Liver (tissue), 9 donors: ENCODE measurements around the gene TAP1. TPM values are rescaled to one million over a fixed set of nuclear protein-coding genes. Genes with fewer than 3 reads are reported as not detected.
"Not testable (repeated sequence)": the region's sequence is repeated elsewhere in the genome, so short reads cannot be mapped to it uniquely, and the experiment has no call there.

Experiments
- DNase-seq: peaks from one replicate; pipeline ENCODE4 v3.0.0-alpha.2; 2017; ENCODE audit warnings: low spot score
- H3K27ac ChIP-seq, 2 donors: one replicate each; pipeline ENCODE4 v1.7.0; 2013; ENCODE audit warnings: inconsistent platforms in 2 of 2, low read length in 2 of 2, control low read depth in 1 of 2, low read depth in 1 of 2, mild to moderate bottlenecking in 1 of 2
- H3K27me3 ChIP-seq, 4 donors: one replicate each; pipeline versions ENCODE4 v1.6.1 to v1.7.0; 2013; ENCODE audit warnings: low read length in 3 of 4, inconsistent platforms in 1 of 4, mild to moderate bottlenecking in 1 of 4, moderate library complexity in 1 of 4; ENCODE audit not compliant: control insufficient read depth in 4 of 4, insufficient read depth in 4 of 4
- H3K36me3 ChIP-seq, 4 donors: one replicate each; pipeline versions ENCODE4 v1.6.1 to v1.7.0; 2013; ENCODE audit warnings: low read length in 3 of 4, mild to moderate bottlenecking in 3 of 4, low read depth in 1 of 4, moderate library complexity in 1 of 4; ENCODE audit not compliant: control insufficient read depth in 4 of 4, insufficient read depth in 3 of 4
- H3K4me1 ChIP-seq, 4 donors: one replicate each; pipeline versions ENCODE4 v1.6.1 to v1.7.0; 2013; ENCODE audit warnings: low read length in 3 of 4, mild to moderate bottlenecking in 3 of 4, moderate library complexity in 1 of 4; ENCODE audit not compliant: control insufficient read depth in 4 of 4, insufficient read depth in 4 of 4
- H3K4me3 ChIP-seq, 3 donors: one replicate each; pipeline versions ENCODE4 v1.6.1 to v1.7.0; 2013; ENCODE audit warnings: low read length in 3 of 3, control low read depth in 1 of 3, low read depth in 1 of 3, mild to moderate bottlenecking in 1 of 3
- H3K9ac ChIP-seq, 2 donors: one replicate each; pipeline ENCODE4 v1.7.0; 2013; ENCODE audit warnings: low read length in 2 of 2, mild to moderate bottlenecking in 2 of 2, moderate library complexity in 2 of 2, control low read depth in 1 of 2, low read depth in 1 of 2
- H3K9me3 ChIP-seq, 4 donors: one replicate each; pipeline versions ENCODE4 v1.6.1 to v1.7.0; 2013; ENCODE audit warnings: low read length in 3 of 4; ENCODE audit not compliant: control insufficient read depth in 4 of 4
- EGR1 ChIP-seq, 2 donors: IDR thresholded peaks; 2 replicates each; pipeline ENCODE4 v1.6.1; 2016 to 2018; ENCODE audit warnings: antibody characterized with exemption in 2 of 2, low read depth in 2 of 2
- FOXA1 ChIP-seq: IDR thresholded peaks from 2 replicates; pipeline ENCODE4 v1.6.1; 2016; ENCODE audit warnings: antibody characterized with exemption
- GABPA ChIP-seq, 2 donors: IDR thresholded peaks in 1 of 2; conservative IDR thresholded peaks in 1 of 2; 2 replicates each; pipeline ENCODE4 v1.6.1; 2016; ENCODE audit warnings: antibody characterized with exemption in 2 of 2, mild to moderate bottlenecking in 1 of 2, moderate library complexity in 1 of 2
- HNF4A ChIP-seq, 2 donors: conservative IDR thresholded peaks; 2 replicates each; pipeline ENCODE4 v1.6.1; 2016; ENCODE audit warnings: antibody characterized with exemption in 2 of 2, mild to moderate bottlenecking in 2 of 2
- JUND ChIP-seq, 2 donors: IDR thresholded peaks; 2 replicates each; pipeline ENCODE4 v1.6.1; 2016; ENCODE audit warnings: antibody characterized with exemption in 2 of 2
- NR2F2 ChIP-seq: IDR thresholded peaks from 2 replicates; pipeline ENCODE4 v1.6.1; 2016; ENCODE audit warnings: antibody characterized with exemption
- RAD21 ChIP-seq, 2 donors: IDR thresholded peaks; 2 replicates each; pipeline ENCODE4 v1.6.1; 2016; ENCODE audit warnings: antibody characterized with exemption in 2 of 2, mild to moderate bottlenecking in 2 of 2
- RXRA ChIP-seq, 2 donors: IDR thresholded peaks; 2 replicates each; pipeline ENCODE4 v1.6.1; 2017 to 2018; ENCODE audit warnings: antibody characterized with exemption in 2 of 2, mild to moderate bottlenecking in 1 of 2
- TAF1 ChIP-seq: conservative IDR thresholded peaks from 2 replicates; pipeline ENCODE4 v1.6.1; 2016; ENCODE audit warnings: antibody characterized with exemption, mild to moderate bottlenecking
- YY1 ChIP-seq: IDR thresholded peaks from 2 replicates; pipeline ENCODE4 v1.6.1; 2016; ENCODE audit warnings: antibody characterized with exemption, mild to moderate bottlenecking
- WGBS: extraction: QIAGEN DNeasy Blood & Tissue Kit; methylation state at CpG from one replicate; pipeline ENCODE4 v1.1.7; 2013; 5-methylcytosine and 5-hydroxymethylcytosine counted together
- polyA plus RNA-seq, 2 donors: library from polyadenylated mRNA; stranded (reverse) in 1 of 2; unstranded in 1 of 2; fragments of 200-250 nt in 1 of 2; fragments of >200 nt in 1 of 2; fragmentation: Nextera tagmentation in 1 of 2; extraction: Ambion mirVana in 1 of 2; gene quantifications; one replicate each; pipeline versions ENCODE4 v1.2.1 to v1.2.3, GENCODE V29; 2013 to 2015
- total RNA-seq, 2 donors: library from RNA; depleted of rRNA; stranded (reverse); fragments of >200 nt; gene quantifications; one replicate each; pipeline ENCODE4 v1.2.3, GENCODE V29; 2014
- TF ChIP-seq, protein P1 (sequence below): IDR thresholded peaks from 2 replicates; pipeline ENCODE4 v1.6.1; 2016; ENCODE audit warnings: antibody characterized with exemption, mild to moderate bottlenecking
- TF ChIP-seq, protein P2 (sequence below): fragments of 150-350 bp; IDR thresholded peaks from 2 replicates; pipeline ENCODE4 v1.5.1; 2017; ENCODE audit warnings: improper control_type of control experiment, low read depth, low read length; ENCODE audit not compliant: missing input control
- TF ChIP-seq, protein P3 (sequence below): IDR thresholded peaks from 2 replicates; pipeline ENCODE4 v1.6.1; 2016; ENCODE audit warnings: antibody characterized with exemption
- donor health status: healthy.
- donor health status: healthy.
- donor health status: healthy.
- donor health status: healthy.
- donor health status: healthy.

Gene TAP1
- total and polyA plus RNA-seq, 4 donors = 9.8 to 18.2 (median 12.3) TPM

DNA sequence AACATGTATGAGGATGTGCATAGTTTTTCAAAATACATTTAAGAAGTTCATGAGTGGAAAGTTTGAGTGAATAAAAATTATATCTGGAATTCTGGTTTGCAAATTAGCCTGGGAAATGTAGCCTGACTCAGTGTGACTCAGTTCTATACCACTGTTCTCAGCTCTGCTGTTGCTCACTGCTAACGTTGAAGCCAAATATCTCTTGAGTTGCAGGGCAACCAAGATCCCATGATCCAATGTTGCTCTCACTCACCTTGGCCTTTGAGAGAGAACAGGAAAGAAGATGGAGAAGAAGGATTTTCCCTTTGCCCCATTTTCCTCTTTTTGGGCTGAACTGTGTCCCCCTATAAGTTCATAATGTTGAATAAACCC lies 29.4 kb upstream of the TAP1 start:
- H3K4me3 ChIP-seq = no peak overlapping the region
- no peak overlapping the region for H3K27ac ChIP-seq
- no peaks in the 10 kb centered on the region for H3K36me3 ChIP-seq
- H3K9ac ChIP-seq = no peak overlapping the region
- DNase-seq = no peak
- no peak for TF ChIP-seq RAD21 (IDR thresholded peaks at IDR 0.05)
- no peaks in the 10 kb centered on the region for H3K9me3 ChIP-seq
- 79% methylated on average over 1 of the region's 1 CpG for WGBS
- no peaks in the 10 kb centered on the region for H3K27me3 ChIP-seq
- peaks cover 0 to 4% (median 1%) of the 10 kb centered on the region in 4 donors for H3K4me1 ChIP-seq

DNA sequence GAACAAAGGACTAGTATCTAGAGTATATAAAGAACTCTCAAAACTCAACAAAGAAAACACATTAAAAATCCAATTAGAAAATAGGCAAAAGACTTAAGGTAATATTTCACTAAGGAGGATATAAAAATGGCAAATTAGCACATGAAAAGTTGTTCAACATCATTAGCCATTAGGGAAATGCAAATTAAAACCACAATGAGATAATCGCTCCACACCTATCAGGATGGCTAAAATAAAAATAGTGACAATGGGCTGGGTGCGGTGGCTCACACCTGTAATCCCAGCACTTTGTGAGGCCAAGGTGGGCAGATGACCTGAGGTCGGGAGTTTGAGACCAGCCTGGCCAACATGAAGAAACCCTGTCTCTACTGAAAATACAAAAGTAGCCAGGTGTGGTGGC lies 27.5 kb upstream of the TAP1 start:
- not testable (repeated sequence) for H3K27me3 ChIP-seq, DNase-seq, H3K9ac ChIP-seq, H3K4me3 ChIP-seq, H3K27ac ChIP-seq, H3K36me3 ChIP-seq, H3K4me1 ChIP-seq, H3K9me3 ChIP-seq
- 93% methylated on average over 3 of the region's 3 CpGs for WGBS

DNA sequence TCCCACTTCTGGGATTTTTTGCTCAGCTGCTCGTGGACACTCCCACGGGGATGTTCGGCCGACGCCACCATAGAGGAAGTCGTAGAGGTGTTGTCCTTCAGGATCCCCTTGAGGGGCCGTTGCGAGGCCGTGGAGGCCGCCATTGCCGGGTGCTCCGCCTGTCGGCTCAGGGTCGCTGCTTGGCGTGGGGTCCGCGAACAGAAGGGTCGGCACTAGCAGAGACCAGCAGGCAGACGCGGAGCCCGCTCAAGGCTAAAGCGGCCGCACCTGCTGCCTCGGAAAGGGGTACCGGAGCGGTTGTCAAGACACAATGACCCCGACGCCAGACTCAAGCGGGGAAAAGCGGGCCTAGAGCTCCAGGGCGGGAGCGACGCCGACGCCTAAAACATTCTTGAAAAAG lies 26.2 kb upstream of the TAP1 start:
- Histone ChIP-seq H3K4me1 (peaks cover 0 to 4% (median 0%) of the 10 kb centered on the region in 4 donors), H3K9me3 (no peaks in the 10 kb centered on the region), H3K27ac (no peak overlapping the region), H3K9ac (no peak overlapping the region), H3K27me3 (no peaks in the 10 kb centered on the region), H3K4me3 (no peak overlapping the region), H3K36me3 (no peaks in the 10 kb centered on the region)
- WGBS = 50% methylated on average over 35 of the region's 35 CpGs
- TF ChIP-seq RAD21 (IDR thresholded peaks at IDR 0.05) = no peak
- TF ChIP-seq, protein P1, sequence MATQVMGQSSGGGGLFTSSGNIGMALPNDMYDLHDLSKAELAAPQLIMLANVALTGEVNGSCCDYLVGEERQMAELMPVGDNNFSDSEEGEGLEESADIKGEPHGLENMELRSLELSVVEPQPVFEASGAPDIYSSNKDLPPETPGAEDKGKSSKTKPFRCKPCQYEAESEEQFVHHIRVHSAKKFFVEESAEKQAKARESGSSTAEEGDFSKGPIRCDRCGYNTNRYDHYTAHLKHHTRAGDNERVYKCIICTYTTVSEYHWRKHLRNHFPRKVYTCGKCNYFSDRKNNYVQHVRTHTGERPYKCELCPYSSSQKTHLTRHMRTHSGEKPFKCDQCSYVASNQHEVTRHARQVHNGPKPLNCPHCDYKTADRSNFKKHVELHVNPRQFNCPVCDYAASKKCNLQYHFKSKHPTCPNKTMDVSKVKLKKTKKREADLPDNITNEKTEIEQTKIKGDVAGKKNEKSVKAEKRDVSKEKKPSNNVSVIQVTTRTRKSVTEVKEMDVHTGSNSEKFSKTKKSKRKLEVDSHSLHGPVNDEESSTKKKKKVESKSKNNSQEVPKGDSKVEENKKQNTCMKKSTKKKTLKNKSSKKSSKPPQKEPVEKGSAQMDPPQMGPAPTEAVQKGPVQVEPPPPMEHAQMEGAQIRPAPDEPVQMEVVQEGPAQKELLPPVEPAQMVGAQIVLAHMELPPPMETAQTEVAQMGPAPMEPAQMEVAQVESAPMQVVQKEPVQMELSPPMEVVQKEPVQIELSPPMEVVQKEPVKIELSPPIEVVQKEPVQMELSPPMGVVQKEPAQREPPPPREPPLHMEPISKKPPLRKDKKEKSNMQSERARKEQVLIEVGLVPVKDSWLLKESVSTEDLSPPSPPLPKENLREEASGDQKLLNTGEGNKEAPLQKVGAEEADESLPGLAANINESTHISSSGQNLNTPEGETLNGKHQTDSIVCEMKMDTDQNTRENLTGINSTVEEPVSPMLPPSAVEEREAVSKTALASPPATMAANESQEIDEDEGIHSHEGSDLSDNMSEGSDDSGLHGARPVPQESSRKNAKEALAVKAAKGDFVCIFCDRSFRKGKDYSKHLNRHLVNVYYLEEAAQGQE = no peak
- DNase-seq = no peak

DNA sequence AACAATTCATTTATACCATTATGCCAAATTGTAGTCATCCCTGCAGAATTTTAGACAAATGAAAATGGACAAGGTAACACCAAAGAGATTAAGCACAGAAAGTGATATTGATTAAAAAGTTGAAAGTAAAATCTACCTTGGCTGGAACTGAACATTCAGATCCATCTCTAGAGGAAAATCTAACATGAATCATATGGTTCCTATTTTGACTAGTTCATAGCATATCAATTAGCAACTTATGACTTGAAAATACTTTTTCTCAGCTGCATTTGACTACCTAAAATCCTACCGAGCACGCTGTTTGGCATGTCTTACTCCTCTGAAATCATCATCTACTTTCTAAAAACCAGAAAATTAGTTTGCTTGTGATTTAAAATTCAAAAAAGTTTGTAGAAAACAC lies 23.1 kb upstream of the TAP1 start:
- H3K4me1 ChIP-seq = peaks cover 0 to 4% (median 0%) of the 10 kb centered on the region in 4 donors
- DNase-seq = no peak
- no peak overlapping the region for H3K4me3 ChIP-seq
- no peaks in the 10 kb centered on the region for H3K36me3 ChIP-seq
- 96% methylated on average over 2 of the region's 2 CpGs for WGBS
- H3K9me3 ChIP-seq = no peaks in the 10 kb centered on the region
- H3K27ac ChIP-seq = no peak overlapping the region
- H3K27me3 ChIP-seq = peaks cover 0 to 4% (median 0%) of the 10 kb centered on the region in 4 donors
- no peak overlapping the region for H3K9ac ChIP-seq
- TF ChIP-seq, protein P2, sequence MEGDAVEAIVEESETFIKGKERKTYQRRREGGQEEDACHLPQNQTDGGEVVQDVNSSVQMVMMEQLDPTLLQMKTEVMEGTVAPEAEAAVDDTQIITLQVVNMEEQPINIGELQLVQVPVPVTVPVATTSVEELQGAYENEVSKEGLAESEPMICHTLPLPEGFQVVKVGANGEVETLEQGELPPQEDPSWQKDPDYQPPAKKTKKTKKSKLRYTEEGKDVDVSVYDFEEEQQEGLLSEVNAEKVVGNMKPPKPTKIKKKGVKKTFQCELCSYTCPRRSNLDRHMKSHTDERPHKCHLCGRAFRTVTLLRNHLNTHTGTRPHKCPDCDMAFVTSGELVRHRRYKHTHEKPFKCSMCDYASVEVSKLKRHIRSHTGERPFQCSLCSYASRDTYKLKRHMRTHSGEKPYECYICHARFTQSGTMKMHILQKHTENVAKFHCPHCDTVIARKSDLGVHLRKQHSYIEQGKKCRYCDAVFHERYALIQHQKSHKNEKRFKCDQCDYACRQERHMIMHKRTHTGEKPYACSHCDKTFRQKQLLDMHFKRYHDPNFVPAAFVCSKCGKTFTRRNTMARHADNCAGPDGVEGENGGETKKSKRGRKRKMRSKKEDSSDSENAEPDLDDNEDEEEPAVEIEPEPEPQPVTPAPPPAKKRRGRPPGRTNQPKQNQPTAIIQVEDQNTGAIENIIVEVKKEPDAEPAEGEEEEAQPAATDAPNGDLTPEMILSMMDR = no peak
- TF ChIP-seq HNF4A (conservative IDR thresholded peaks at IDR 0.05) = no peak
- no peak for TF ChIP-seq RXRA (IDR thresholded peaks at IDR 0.05)
- TF ChIP-seq EGR1 (IDR thresholded peaks at IDR 0.05; ENCODE audit: low read depth in 2 of 2) = no peak
- TF ChIP-seq, protein P1 = no peak
- TF ChIP-seq TAF1 = no peak
- TF ChIP-seq, protein P3, sequence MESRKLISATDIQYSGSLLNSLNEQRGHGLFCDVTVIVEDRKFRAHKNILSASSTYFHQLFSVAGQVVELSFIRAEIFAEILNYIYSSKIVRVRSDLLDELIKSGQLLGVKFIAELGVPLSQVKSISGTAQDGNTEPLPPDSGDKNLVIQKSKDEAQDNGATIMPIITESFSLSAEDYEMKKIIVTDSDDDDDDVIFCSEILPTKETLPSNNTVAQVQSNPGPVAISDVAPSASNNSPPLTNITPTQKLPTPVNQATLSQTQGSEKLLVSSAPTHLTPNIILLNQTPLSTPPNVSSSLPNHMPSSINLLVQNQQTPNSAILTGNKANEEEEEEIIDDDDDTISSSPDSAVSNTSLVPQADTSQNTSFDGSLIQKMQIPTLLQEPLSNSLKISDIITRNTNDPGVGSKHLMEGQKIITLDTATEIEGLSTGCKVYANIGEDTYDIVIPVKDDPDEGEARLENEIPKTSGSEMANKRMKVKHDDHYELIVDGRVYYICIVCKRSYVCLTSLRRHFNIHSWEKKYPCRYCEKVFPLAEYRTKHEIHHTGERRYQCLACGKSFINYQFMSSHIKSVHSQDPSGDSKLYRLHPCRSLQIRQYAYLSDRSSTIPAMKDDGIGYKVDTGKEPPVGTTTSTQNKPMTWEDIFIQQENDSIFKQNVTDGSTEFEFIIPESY = no peak
- TF ChIP-seq GABPA (IDR thresholded peaks at IDR 0.05 in 1 of 2, conservative IDR thresholded peaks at IDR 0.05 in 1 of 2) = no peak
- no peak for TF ChIP-seq JUND (IDR thresholded peaks at IDR 0.05)
- TF ChIP-seq NR2F2 = no peak
- no peak for TF ChIP-seq YY1
- no peak for TF ChIP-seq FOXA1
